HL-60 (cell line): ENCODE results near the gene ARMC5.

Source experiments
- GABPA ChIP-seq: IDR thresholded peaks from 2 replicates; pipeline ENCODE4 v1.6.1; 2012; ENCODE audit warnings: low read depth
- POLR2AphosphoS5 ChIP-seq: IDR thresholded peaks from 2 replicates; pipeline ENCODE4 v1.6.1; 2012; ENCODE audit warnings: low read depth
- REST ChIP-seq: IDR thresholded peaks from 2 replicates; pipeline ENCODE4 v1.6.1; 2012; ENCODE audit warnings: low read depth; ENCODE audit not compliant: insufficient replicate concordance
- SPI1 ChIP-seq: IDR thresholded peaks from 2 replicates; pipeline ENCODE4 v1.6.1; 2012; ENCODE audit warnings: low read depth, mild to moderate bottlenecking, borderline replicate concordance
- TF ChIP-seq, protein P1 (sequence below): IDR thresholded peaks from one replicate; pipeline ENCODE4 v1.5.1; 2011; ENCODE audit warnings: low read length, control low read depth, inconsistent platforms; ENCODE audit not compliant: insufficient read depth

GRCh38 chr16:31508706-31509195, 49.5 kb downstream of the ARMC5 start:
- TF ChIP-seq, protein P1, sequence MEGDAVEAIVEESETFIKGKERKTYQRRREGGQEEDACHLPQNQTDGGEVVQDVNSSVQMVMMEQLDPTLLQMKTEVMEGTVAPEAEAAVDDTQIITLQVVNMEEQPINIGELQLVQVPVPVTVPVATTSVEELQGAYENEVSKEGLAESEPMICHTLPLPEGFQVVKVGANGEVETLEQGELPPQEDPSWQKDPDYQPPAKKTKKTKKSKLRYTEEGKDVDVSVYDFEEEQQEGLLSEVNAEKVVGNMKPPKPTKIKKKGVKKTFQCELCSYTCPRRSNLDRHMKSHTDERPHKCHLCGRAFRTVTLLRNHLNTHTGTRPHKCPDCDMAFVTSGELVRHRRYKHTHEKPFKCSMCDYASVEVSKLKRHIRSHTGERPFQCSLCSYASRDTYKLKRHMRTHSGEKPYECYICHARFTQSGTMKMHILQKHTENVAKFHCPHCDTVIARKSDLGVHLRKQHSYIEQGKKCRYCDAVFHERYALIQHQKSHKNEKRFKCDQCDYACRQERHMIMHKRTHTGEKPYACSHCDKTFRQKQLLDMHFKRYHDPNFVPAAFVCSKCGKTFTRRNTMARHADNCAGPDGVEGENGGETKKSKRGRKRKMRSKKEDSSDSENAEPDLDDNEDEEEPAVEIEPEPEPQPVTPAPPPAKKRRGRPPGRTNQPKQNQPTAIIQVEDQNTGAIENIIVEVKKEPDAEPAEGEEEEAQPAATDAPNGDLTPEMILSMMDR: no peak
- TF ChIP-seq POLR2AphosphoS5: no peak
- TF ChIP-seq SPI1: no peak
- no peak for TF ChIP-seq REST
- TF ChIP-seq GABPA: no peak
